22Rv1 (cell line): ENCODE data around the gene SPTSSA.

Experiments used
- CTCF ChIP-seq: fragments of 450-650 bp; IDR thresholded peaks from 2 replicates; pipeline ENCODE4 v1.5.1; 2017; ENCODE audit warnings: mild to moderate bottlenecking
- ZFX ChIP-seq: fragments of 450-650 bp; IDR thresholded peaks from 2 replicates; pipeline ENCODE4 v1.6.1; 2017; ENCODE audit warnings: antibody characterized with exemption, borderline replicate concordance

- TF ChIP-seq CTCF (no peak), ZFX (no peak)
These were observed 1.2 kb downstream of the SPTSSA start for GRCh38 chr14:34460841-34461240.
